Ishikawa (cell line): Measurements from ENCODE around the gene PLCD1.

Source experiments
- CEBPB ChIP-seq: IDR thresholded peaks from 2 replicates; pipeline ENCODE4 v1.6.1; 2012
- CREB1 ChIP-seq: IDR thresholded peaks from 2 replicates; pipeline ENCODE4 v1.6.1; 2012; ENCODE audit warnings: low read depth
- EGR1 ChIP-seq: IDR thresholded peaks from 2 replicates; pipeline ENCODE4 v1.6.1; 2012
- EP300 ChIP-seq: IDR thresholded peaks from 2 replicates; pipeline ENCODE4 v1.6.1; 2012; ENCODE audit warnings: borderline replicate concordance
- FOXM1 ChIP-seq: IDR thresholded peaks from 2 replicates; pipeline ENCODE4 v1.6.1; 2012; ENCODE audit warnings: low read depth, borderline replicate concordance
- MAX ChIP-seq: IDR thresholded peaks from 2 replicates; pipeline ENCODE4 v1.6.1; 2012
- NFIC ChIP-seq: IDR thresholded peaks from 2 replicates; pipeline ENCODE4 v1.6.1; 2012
- RAD21 ChIP-seq: IDR thresholded peaks from 2 replicates; pipeline ENCODE4 v1.6.1; 2012; ENCODE audit warnings: low read depth
- REST ChIP-seq: IDR thresholded peaks from 2 replicates; pipeline ENCODE4 v1.6.1; 2012; ENCODE audit warnings: low read depth, mild to moderate bottlenecking
- TAF1 ChIP-seq: IDR thresholded peaks from 2 replicates; pipeline ENCODE4 v1.6.1; 2012; ENCODE audit warnings: low read depth, mild to moderate bottlenecking
- TCF12 ChIP-seq: IDR thresholded peaks from 2 replicates; pipeline ENCODE4 v1.6.1; 2012; ENCODE audit warnings: low read depth
- TEAD4 ChIP-seq: IDR thresholded peaks from 2 replicates; pipeline ENCODE4 v1.6.1; 2012
- USF1 ChIP-seq: IDR thresholded peaks from 2 replicates; pipeline ENCODE4 v1.6.1; 2012
- YY1 ChIP-seq: IDR thresholded peaks from 2 replicates; pipeline ENCODE4 v1.6.1; 2012; ENCODE audit warnings: low read depth
- ZBTB7A ChIP-seq: IDR thresholded peaks from 2 replicates; pipeline ENCODE4 v1.6.1; 2012; ENCODE audit warnings: low read depth

Gene PLCD1

GRCh38 chr3:38054499-38055001, 25.1 kb upstream of the PLCD1 start:
- no peak for TF ChIP-seq TEAD4
- no peak for TF ChIP-seq ZBTB7A
- TF ChIP-seq YY1: no peak
- no peak for TF ChIP-seq RAD21
- no peak for TF ChIP-seq MAX
- no peak for TF ChIP-seq USF1
- no peak for TF ChIP-seq CEBPB
- TF ChIP-seq CREB1: no peak
- no peak for TF ChIP-seq EGR1
- no peak for TF ChIP-seq TCF12
- no peak for TF ChIP-seq REST
- no peak for TF ChIP-seq EP300

GRCh38 chr3:38051131-38051530, 21.7 kb upstream of the PLCD1 start:
- TF ChIP-seq ZBTB7A: no peak
- no peak for TF ChIP-seq EGR1
- TF ChIP-seq EP300: no peak
- no peak for TF ChIP-seq YY1
- TF ChIP-seq RAD21: no peak
- TF ChIP-seq CREB1: no peak
- no peak for TF ChIP-seq TAF1
- TF ChIP-seq NFIC: no peak
- TF ChIP-seq USF1: no peak
- no peak for TF ChIP-seq REST
- no peak for TF ChIP-seq MAX
- no peak for TF ChIP-seq CEBPB
- TF ChIP-seq TCF12: no peak
- no peak for TF ChIP-seq TEAD4
- TF ChIP-seq FOXM1: no peak

- no peak for TF ChIP-seq TEAD4
- no peak for TF ChIP-seq EP300
- no peak for TF ChIP-seq TAF1
- TF ChIP-seq EGR1: no peak
- no peak for TF ChIP-seq REST
- TF ChIP-seq CREB1: no peak
- no peak for TF ChIP-seq NFIC
- no peak for TF ChIP-seq CEBPB
Measured at GRCh38 chr3:38049358-38050126, 20.1 kb upstream of the PLCD1 start.

- TF ChIP-seq REST (no peak), TAF1 (no peak), MAX (no peak), ZBTB7A (no peak)
Measured at GRCh38 chr3:38047896-38048295, 18.5 kb upstream of the PLCD1 start.
